GM23338 (cell line): ENCODE measurements around the gene REELD1. TPM values are rescaled to one million over a fixed set of nuclear protein-coding genes. Genes with fewer than 3 reads are reported as not detected.

Experiments
- ATAC-seq: fragments of 200-7000 bp; cut with Tn5 transposase; 3 replicates; pipeline ENCODE4 v1.9.1; 2020
- DNase-seq: peaks from one replicate; pipeline ENCODE4 v3.0.0-alpha.2; 2015; ENCODE audit warnings: low spot score
- H2AFZ ChIP-seq: fragments of 200-600 bp; sonication (generic); 2 replicates; pipeline ENCODE4 v1.8.0; 2016; ENCODE audit warnings: antibody characterized with exemption, mild to moderate bottlenecking, moderate library complexity
- H3F3A ChIP-seq: fragments of 200-600 bp; sonication (generic); replicated peaks from 2 replicates; pipeline ENCODE4 v1.8.0; 2017; ENCODE audit warnings: antibody characterized with exemption, mixed run types, low read depth
- H3K27ac ChIP-seq: fragments of 200-600 bp; sonication (generic); 2 replicates; pipeline ENCODE4 v1.6.1; 2016; ENCODE audit warnings: low read depth
- H3K27me3 ChIP-seq: fragments of 200-600 bp; sonication (generic); 2 replicates; pipeline ENCODE4 v1.8.0; 2016; ENCODE audit warnings: mild to moderate bottlenecking, mixed run types, moderate library complexity; ENCODE audit not compliant: insufficient read depth
- H3K36me3 ChIP-seq: fragments of 200-600 bp; sonication (generic); 2 replicates; pipeline ENCODE4 v1.8.0; 2016; ENCODE audit warnings: mild to moderate bottlenecking; ENCODE audit not compliant: insufficient read depth
- H3K4me1 ChIP-seq: fragments of 200-600 bp; sonication (generic); 2 replicates; pipeline ENCODE4 v1.8.0; 2016; ENCODE audit warnings: mild to moderate bottlenecking, moderate library complexity; ENCODE audit not compliant: insufficient read depth
- H3K4me2 ChIP-seq: fragments of 200-600 bp; sonication (generic); 2 replicates; pipeline ENCODE4 v1.7.1; 2017; ENCODE audit warnings: mixed run types
- H3K4me3 ChIP-seq: fragments of 200-600 bp; sonication (generic); 2 replicates; pipeline ENCODE4 v1.6.1; 2016; ENCODE audit warnings: mixed run types
- H3K79me2 ChIP-seq: fragments of 200-600 bp; sonication (generic); replicated peaks from 2 replicates; pipeline ENCODE4 v1.8.0; 2017; ENCODE audit warnings: mild to moderate bottlenecking; ENCODE audit not compliant: insufficient read depth
- H3K9me2 ChIP-seq: fragments of 200-600 bp; sonication (generic); 2 replicates; pipeline ENCODE4 v1.8.0; 2017; ENCODE audit not compliant: insufficient read depth
- H4K20me1 ChIP-seq: fragments of 200-600 bp; sonication (generic); replicated peaks from 2 replicates; pipeline ENCODE4 v1.8.0; 2017; ENCODE audit warnings: mild to moderate bottlenecking; ENCODE audit not compliant: insufficient read depth
- H3K27ac Mint-ChIP-seq: 2 replicates; pipeline ENCODE4 v1.8.0; 2020; ENCODE audit warnings: inconsistent platforms, mild to moderate bottlenecking, moderate library complexity, mixed read lengths
- H3K27me3 Mint-ChIP-seq: 3 replicates; pipeline ENCODE4 v1.8.0; 2022; ENCODE audit warnings: low read depth, mild to moderate bottlenecking, moderate library complexity, mixed read lengths, inconsistent platforms; ENCODE audit not compliant: insufficient read depth, poor library complexity
- H3K36me3 Mint-ChIP-seq: 3 replicates; pipeline ENCODE4 v1.8.0; 2021; ENCODE audit warnings: low read depth, mild to moderate bottlenecking, inconsistent platforms, moderate library complexity, mixed read lengths
- H3K4me1 Mint-ChIP-seq: 3 replicates; pipeline ENCODE4 v1.8.0; 2020; ENCODE audit warnings: mild to moderate bottlenecking, inconsistent platforms, mixed read lengths
- H3K4me3 Mint-ChIP-seq: 3 replicates; pipeline ENCODE4 v1.8.0; 2021; ENCODE audit warnings: moderate library complexity, mild to moderate bottlenecking, inconsistent platforms, mixed read lengths
- H3K9me3 Mint-ChIP-seq: 3 replicates; pipeline ENCODE4 v1.8.0; 2020; ENCODE audit warnings: moderate library complexity, mild to moderate bottlenecking, inconsistent platforms, mixed read lengths
- EZH2 ChIP-seq: fragments of 200-600 bp; sonication (generic); IDR thresholded peaks from one replicate; pipeline ENCODE4 v1.8.0; 2017; ENCODE audit warnings: antibody characterized with exemption, mild to moderate bottlenecking, low read depth; ENCODE audit not compliant: unreplicated experiment
- EZH2phosphoT487 ChIP-seq: fragments of 200-600 bp; sonication (generic); IDR thresholded peaks from one replicate; pipeline ENCODE4 v1.8.1; 2018; ENCODE audit warnings: antibody characterized with exemption; ENCODE audit not compliant: unreplicated experiment
- POLR2AphosphoS5 ChIP-seq: IDR thresholded peaks from 2 replicates; pipeline ENCODE4 v1.6.1; 2016; ENCODE audit warnings: antibody characterized with exemption, low read depth
- REST ChIP-seq: IDR thresholded peaks from one replicate; pipeline ENCODE4 v1.6.1; 2018; ENCODE audit warnings: antibody characterized with exemption; ENCODE audit not compliant: unreplicated experiment
- STAT1 ChIP-seq: IDR thresholded peaks from one replicate; pipeline ENCODE4 v1.6.1; 2016; ENCODE audit warnings: antibody characterized with exemption; ENCODE audit not compliant: unreplicated experiment
- ZNF462 ChIP-seq: fragments of 250-450 bp; sonication (Bioruptor Pico); IDR thresholded peaks from 2 replicates; pipeline ENCODE4 v1.5.0; 2020; ENCODE audit warnings: mild to moderate bottlenecking, moderate library complexity
- polyA plus RNA-seq: library from polyadenylated mRNA; unstranded; fragments of >200 nt; fragmentation: Nextera tagmentation; extraction: Ambion mirVana; gene quantifications from 2 replicates; pipeline ENCODE4 v1.2.1, GENCODE V29; 2016
- total RNA-seq: library from RNA; depleted of rRNA; stranded (reverse); fragments of >200 nt; shearing (Covaris generic); gene quantifications from 2 replicates; pipeline ENCODE4 v1.2.3, GENCODE V29; 2014

REELD1 gene
- total and polyA plus RNA-seq, 2 experiments from 2014 or later: 0.19 TPM; not detected in 1

GRCh38 chr4:146165221-146165620 lies 49.1 kb upstream of the REELD1 start:
- H3K79me2 ChIP-seq: no peaks in the 10 kb centered on the region
- Mint-ChIP-seq H3K27me3 (no peaks in the 10 kb centered on the region), H3K4me3 (no peak overlapping the region), H3K4me1 (no peaks in the 10 kb centered on the region), H3K36me3 (no peaks in the 10 kb centered on the region), H3K27ac (no peak overlapping the region), H3K9me3 (no peaks in the 10 kb centered on the region; the same call in 2 of the 3 replicates)
- TF ChIP-seq ZNF462 (CRISPR knock-in tag): no peak
- TF ChIP-seq REST: no peak
- TF ChIP-seq STAT1: no peak
- TF ChIP-seq POLR2AphosphoS5: no peak
- TF ChIP-seq EZH2: no peak
- TF ChIP-seq EZH2phosphoT487: no peak
- no peak overlapping the region for H3K27ac ChIP-seq
- H3K4me3 ChIP-seq: no peak overlapping the region
- no peaks in the 10 kb centered on the region for H3K9me2 ChIP-seq
- H4K20me1 ChIP-seq: no peaks in the 10 kb centered on the region
- H3K4me2 ChIP-seq: no peak overlapping the region
- H3F3A ChIP-seq: no peaks in the 10 kb centered on the region
- H3K4me1 ChIP-seq: no peaks in the 10 kb centered on the region
- H3K27me3 ChIP-seq: no peaks in the 10 kb centered on the region
- ATAC-seq: no peak
- H3K36me3 ChIP-seq: no peaks in the 10 kb centered on the region
- DNase-seq: no peak
- H2AFZ ChIP-seq: no peak overlapping the region
